GM19372 (cell line): Measurements from ENCODE around the gene SLC35B2.

Experiments used
- ATAC-seq: cut with Tn5 transposase; IDR thresholded peaks from one replicate; pipeline ENCODE4 v1.9.1; 2021; ENCODE audit warnings: mild to moderate bottlenecking, low read depth, moderate library complexity; ENCODE audit not compliant: unreplicated experiment

SLC35B2 gene

GRCh38 chr6:44224029-44224964, 33.0 kb downstream of the SLC35B2 start:
- no peak for ATAC-seq

- ATAC-seq = no peak
Observed at GRCh38 chr6:44223319-44224028, 33.9 kb downstream of the SLC35B2 start, which contains the start of gene SLC29A1. TSS of gene SLC29A1 (plus strand) at chr6:44223595. CDS start at chr6:44227314, 3,719 bp downstream.

GRCh38 chr6:44222486-44223318, 34.6 kb downstream of the SLC35B2 start:
- no peak for ATAC-seq

GRCh38 chr6:44221961-44222335, 35.4 kb downstream of the SLC35B2 start:
- no peak for ATAC-seq

- peak; percentile 46 for ATAC-seq
Observed at GRCh38 chr6:44221291-44221960, 35.9 kb downstream of the SLC35B2 start.

- ATAC-seq = no peak
Observed at GRCh38 chr6:44220913-44221290, 36.4 kb downstream of the SLC35B2 start.

- ATAC-seq = no peak
Observed at GRCh38 chr6:44219815-44220784, 37.2 kb downstream of the SLC35B2 start.

GRCh38 chr6:44219053-44219814, 38.1 kb downstream of the SLC35B2 start:
- ATAC-seq = peak; percentile 46

GRCh38 chr6:44217332-44218143, 39.8 kb downstream of the SLC35B2 start:
- no peak for ATAC-seq

- ATAC-seq = no peak
Observed at GRCh38 chr6:44216677-44217331, 40.5 kb downstream of the SLC35B2 start, which contains the start of gene MYMX. TSS of gene MYMX (plus strand) at chr6:44216926. CDS start at chr6:44217472, 546 bp downstream.

- ATAC-seq = no peak
Observed at GRCh38 chr6:44214307-44214706, 43.0 kb downstream of the SLC35B2 start.

GRCh38 chr6:44211284-44211683, 46.0 kb downstream of the SLC35B2 start:
- ATAC-seq = no peak

- ATAC-seq = no peak
Observed at GRCh38 chr6:44207966-44208365, 49.4 kb downstream of the SLC35B2 start.
